NCI-H345 treated with DMSO at 0.1 percent for 48 hours (cell line): ENCODE results near the gene NF2.
A peak's percentile ranks its signal among the peaks of the same experiment; 100 is the strongest.

ENCODE experiments used
- DNase-seq: peaks from one replicate; lab custom pipeline; 2025; ENCODE audit not compliant: unreplicated experiment; lab: John Stamatoyannopoulos, UW

NF2 gene

GRCh38 chr22:29700900-29701154, 97.4 kb downstream of the NF2 start:
- DNase-seq = peak; percentile 44

- no peak for DNase-seq
Observed at GRCh38 chr22:29701155-29701999, 97.9 kb downstream of the NF2 start.

- DNase-seq = no peak
Observed at GRCh38 chr22:29702000-29702930, 98.8 kb downstream of the NF2 start.

- DNase-seq = peak; percentile 54
Observed at GRCh38 chr22:29702931-29703501, 99.6 kb downstream of the NF2 start.

GRCh38 chr22:29703569-29704195, 100.2 kb downstream of the NF2 start:
- no peak for DNase-seq

GRCh38 chr22:29704528-29705285, 101.3 kb downstream of the NF2 start:
- DNase-seq = peak; percentile 28

- no peak for DNase-seq
Observed at GRCh38 chr22:29705651-29706050, 102.2 kb downstream of the NF2 start.

GRCh38 chr22:29706486-29706885, 103.1 kb downstream of the NF2 start:
- DNase-seq = no peak

GRCh38 chr22:29707010-29707409, 103.6 kb downstream of the NF2 start:
- no peak for DNase-seq

- DNase-seq = no peak
Observed at GRCh38 chr22:29707471-29707870, 104.0 kb downstream of the NF2 start.

- no peak for DNase-seq
Observed at GRCh38 chr22:29710193-29710592, 106.8 kb downstream of the NF2 start.

GRCh38 chr22:29710922-29711593, 107.6 kb downstream of the NF2 start:
- no peak for DNase-seq

GRCh38 chr22:29712119-29712518, 108.7 kb downstream of the NF2 start:
- DNase-seq = no peak

GRCh38 chr22:29713156-29713727, 109.8 kb downstream of the NF2 start:
- no peak for DNase-seq

GRCh38 chr22:29715240-29715639, 111.8 kb downstream of the NF2 start:
- no peak for DNase-seq

GRCh38 chr22:29715705-29716104, 112.3 kb downstream of the NF2 start:
- no peak for DNase-seq

GRCh38 chr22:29716814-29717545, 113.5 kb downstream of the NF2 start:
- DNase-seq = no peak

- peak; percentile 41 for DNase-seq
Observed at GRCh38 chr22:29717789-29718188, 114.4 kb downstream of the NF2 start.
